Myocyte (in vitro differentiated cells): Measurements from ENCODE around the gene MRPS18A. TPM values are rescaled to one million over a fixed set of nuclear protein-coding genes. Genes with fewer than 3 reads are reported as not detected.

Experiments used
- total RNA-seq: library from RNA; depleted of rRNA; stranded (reverse); fragments of >200 nt; gene quantifications from 2 replicates; pipeline ENCODE4 v1.2.3, GENCODE V29; 2014

Gene MRPS18A
- total RNA-seq, 1 donor from 2014 or later, result 33.5 TPM

Other genes starting within 250 kb of the MRPS18A start
- 3.3 and 6.2 TPM in 2 replicates for gene DLK2, start 232.2 kb downstream of the MRPS18A start, total RNA-seq
- 26.7 and 39.6 TPM in 2 replicates for gene TJAP1, start 210.2 kb downstream of the MRPS18A start, total RNA-seq
- 1.6 and 2.0 TPM in 2 replicates for gene LRRC73, start 177.4 kb downstream of the MRPS18A start, total RNA-seq
- gene YIPF3, start 170.9 kb downstream of the MRPS18A start, total RNA-seq, result 199 and 250 TPM in 2 replicates
- gene POLR1C, start 170.7 kb downstream of the MRPS18A start, total RNA-seq, result 23.5 and 26.5 TPM in 2 replicates
- 33.4 and 34.1 TPM in 2 replicates for gene XPO5, start 111.8 kb downstream of the MRPS18A start, total RNA-seq
- 21.8 and 26.7 TPM in 2 replicates for gene POLH, start 111.6 kb downstream of the MRPS18A start, total RNA-seq
- 33.6 and 35.9 TPM in 2 replicates for gene GTPBP2, start 58.5 kb downstream of the MRPS18A start, total RNA-seq
- gene MAD2L1BP, start 52.0 kb downstream of the MRPS18A start, total RNA-seq, result 18.1 and 35.3 TPM in 2 replicates
- not detected in 2 replicates for gene RSPH9, start 42.8 kb downstream of the MRPS18A start, total RNA-seq
- 44.1 and 57.0 TPM in 2 replicates for gene VEGFA, start 82.4 kb upstream of the MRPS18A start, total RNA-seq